ENCODE measurements around the gene RHBDL1.

RHBDL1 gene

GRCh38 chr16:678858-679813 is 3.7 kb downstream of the RHBDL1 start (continued):
- TF ChIP-seq ZNF16 (tag by site-specific recombination; IDR thresholded peaks at IDR 0.05; ENCODE audit: low read depth), result no peak
- no peak for TF ChIP-seq ZNF112 (tag by site-specific recombination; IDR thresholded peaks at IDR 0.05)
- peak; percentile 40; the same call in 1 of the 2 replicates for TF ChIP-seq ZNF76 (tag by site-specific recombination; IDR thresholded peaks at IDR 0.05; ENCODE audit: borderline replicate concordance, low read depth)
- peak; percentile 67; the same call in 1 of the 2 replicates for TF ChIP-seq ZNF18 (tag by site-specific recombination; IDR thresholded peaks at IDR 0.05)
- TF ChIP-seq ZFP3 (tag by site-specific recombination; IDR thresholded peaks at IDR 0.05; ENCODE audit: low read depth), result no peak
- no peak for TF ChIP-seq ZNF785 (tag by site-specific recombination; IDR thresholded peaks at IDR 0.05)
- TF ChIP-seq ZNF132 (tag by site-specific recombination; IDR thresholded peaks at IDR 0.05; ENCODE audit: borderline replicate concordance), result no peak
- TF ChIP-seq IKZF3 (tag by site-specific recombination; IDR thresholded peaks at IDR 0.05), result peak; percentile 58; the same call in 1 of the 2 replicates
- no peak for TF ChIP-seq ZSCAN4 (tag by site-specific recombination; IDR thresholded peaks at IDR 0.05)
- TF ChIP-seq ZNF560 (tag by site-specific recombination; IDR thresholded peaks at IDR 0.05; ENCODE audit: borderline replicate concordance), result no peak
- no peak for TF ChIP-seq ZNF792 (tag by site-specific recombination; IDR thresholded peaks at IDR 0.05)
- TF ChIP-seq SP7 (tag by site-specific recombination; IDR thresholded peaks at IDR 0.05), result peak; percentile 51
- no peak for TF ChIP-seq TCF7L2 (IDR thresholded peaks at IDR 0.05; ENCODE audit: borderline replicate concordance, low read depth, low read length)
- TF ChIP-seq ZBTB21 (tag by site-specific recombination; IDR thresholded peaks at IDR 0.05), result no peak
- TF ChIP-seq ZNF23 (tag by site-specific recombination; IDR thresholded peaks at IDR 0.05; ENCODE audit: borderline replicate concordance), result no peak
- no peak for TF ChIP-seq ZNF596 (tag by site-specific recombination; IDR thresholded peaks at IDR 0.05)
- TF ChIP-seq ZNF362 (tag by site-specific recombination; IDR thresholded peaks at IDR 0.05), result no peak
- TF ChIP-seq SALL2 (tag by site-specific recombination; IDR thresholded peaks at IDR 0.05; ENCODE audit: borderline replicate concordance), result no peak
- no peak for TF ChIP-seq ZNF626 (tag by site-specific recombination; IDR thresholded peaks at IDR 0.05)
- no peak for TF ChIP-seq ZNF302 (tag by site-specific recombination; IDR thresholded peaks at IDR 0.05; ENCODE audit: low read depth)
- TF ChIP-seq ZNF223 (tag by site-specific recombination; IDR thresholded peaks at IDR 0.05), result no peak
- TF ChIP-seq ZNF2 (tag by site-specific recombination; IDR thresholded peaks at IDR 0.05), result 0 out of 2 replicates have a peak, but pooled peaks have one; percentile 16
- TF ChIP-seq MZF1 (tag by site-specific recombination; IDR thresholded peaks at IDR 0.05; ENCODE audit: borderline replicate concordance), result no peak
- TF ChIP-seq ZNF449 (tag by site-specific recombination; IDR thresholded peaks at IDR 0.05), result no peak
- TF ChIP-seq ZNF423 (tag by site-specific recombination; IDR thresholded peaks at IDR 0.05), result peak; percentile 69; the same call in 1 of the 2 replicates
- TF ChIP-seq ZNF664 (tag by site-specific recombination; IDR thresholded peaks at IDR 0.05), result no peak
- no peak for TF ChIP-seq ZBTB49 (tag by site-specific recombination; IDR thresholded peaks at IDR 0.05; ENCODE audit: low read depth)
- TF ChIP-seq ZNF488 (tag by site-specific recombination; IDR thresholded peaks at IDR 0.05), result no peak
- no peak for TF ChIP-seq ZNF292 (tag by site-specific recombination; IDR thresholded peaks at IDR 0.05; ENCODE audit: borderline replicate concordance, low read depth)
